HG03025 (cell line): ENCODE data around the gene TRIM37.
A peak's percentile ranks its signal among the peaks of the same experiment; 100 is the strongest.

Experiments used
- ATAC-seq: cut with Tn5 transposase; IDR thresholded peaks from one replicate; pipeline ENCODE4 v1.9.1; 2021; ENCODE audit warnings: mild to moderate bottlenecking, moderate library complexity; ENCODE audit not compliant: unreplicated experiment, low FRiP score

The TRIM37 gene

DNA sequence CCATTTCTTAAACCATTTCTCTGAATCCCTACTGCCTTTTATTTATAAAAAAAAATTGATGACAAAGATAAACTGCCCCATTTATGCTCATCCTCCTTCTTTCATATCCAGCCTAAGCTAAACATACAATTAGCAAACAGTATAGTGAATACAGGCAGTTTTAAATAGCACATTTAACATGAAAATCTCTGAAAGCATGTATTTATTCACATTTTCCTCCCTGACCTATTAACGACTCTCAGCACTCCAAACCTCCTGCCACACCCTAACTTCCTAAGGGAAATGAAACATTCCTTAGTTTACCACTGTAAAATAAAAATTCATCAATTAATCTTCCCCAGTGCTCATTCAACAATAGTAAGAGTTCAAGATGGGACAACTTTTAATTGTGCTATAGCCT, 56.9 kb downstream of the TRIM37 start:
- ATAC-seq, result no peak

DNA sequence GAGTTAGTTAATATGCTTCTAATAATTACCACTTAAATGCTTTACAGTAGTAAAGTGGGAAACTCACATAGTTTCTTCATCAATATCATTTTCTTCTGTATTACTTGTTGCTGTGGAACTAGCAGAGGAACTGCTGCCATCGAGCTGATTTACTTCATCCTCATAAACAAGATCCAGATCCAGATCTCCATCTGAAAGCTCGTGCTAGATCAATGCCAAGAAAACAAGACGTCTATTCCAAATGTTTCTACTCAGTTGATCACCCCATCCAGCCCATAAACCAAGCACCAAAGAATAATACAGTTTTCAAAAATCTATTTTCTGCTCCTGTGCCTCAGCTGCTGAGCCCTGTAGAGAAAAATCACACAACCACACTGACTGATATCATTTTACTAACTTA, 59.1 kb downstream of the TRIM37 start:
- ATAC-seq, result no peak

DNA sequence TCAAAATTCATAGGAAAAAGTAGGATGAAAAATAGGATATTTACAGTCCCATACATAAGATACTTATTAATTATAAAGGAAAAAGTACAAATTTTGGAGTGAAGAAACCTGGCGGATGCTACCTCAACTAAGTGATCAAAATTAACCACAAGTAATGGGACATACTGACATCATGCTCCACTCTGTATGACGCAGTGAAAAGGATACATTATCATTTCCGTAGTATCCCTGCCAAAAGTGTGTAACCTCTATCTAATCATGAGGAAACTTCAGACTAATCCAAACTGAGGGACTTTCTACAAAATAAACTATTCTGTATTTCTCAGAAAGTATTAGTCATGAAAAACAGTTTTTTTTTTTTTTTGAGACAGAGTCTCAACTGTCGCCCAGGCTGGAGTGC, 60.5 kb downstream of the TRIM37 start:
- no peak for ATAC-seq

DNA sequence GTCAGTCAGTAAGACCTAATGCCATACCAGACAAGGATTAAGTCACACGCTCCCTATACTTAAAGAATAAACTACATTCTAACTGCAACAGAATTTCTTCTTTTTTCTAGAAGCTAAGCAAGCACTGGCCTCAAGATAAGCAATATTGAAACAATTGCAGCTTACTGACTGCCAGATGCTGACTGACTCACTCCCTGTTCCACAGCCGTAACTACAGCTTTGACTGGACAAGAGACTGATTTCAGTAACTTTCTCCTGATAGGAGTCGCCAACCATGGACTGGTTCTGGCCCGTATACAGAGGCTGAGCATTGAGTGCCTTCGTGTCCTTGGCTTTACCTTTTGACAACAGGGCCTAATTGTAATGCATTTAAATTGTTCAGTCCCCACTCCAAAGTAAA, 67.9 kb downstream of the TRIM37 start:
- ATAC-seq, result no peak

GRCh38 chr17:59037960-59038359, 68.7 kb downstream of the TRIM37 start:
- ATAC-seq, result no peak

- ATAC-seq, result no peak
These were observed 75.9 kb downstream of the TRIM37 start for GRCh38 chr17:59030811-59031210.

DNA sequence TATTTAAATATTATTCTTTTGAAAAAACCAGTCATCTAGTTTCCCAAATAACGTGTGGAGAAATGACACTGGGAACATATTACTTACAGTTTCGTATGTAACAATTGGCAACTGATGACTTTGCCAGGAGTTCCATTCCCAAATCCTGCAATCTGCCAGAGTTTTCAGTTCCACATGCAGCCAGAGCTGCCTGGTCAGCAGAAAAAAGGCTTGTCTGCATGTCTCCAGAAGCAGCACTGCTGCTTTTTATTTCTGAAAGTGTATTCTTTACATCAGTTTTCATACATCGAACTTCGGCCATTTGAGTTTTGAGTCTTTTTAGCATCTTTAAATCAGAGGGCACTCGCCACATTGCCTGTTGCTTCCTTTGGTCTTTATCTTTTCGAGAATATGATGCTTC, 78.4 kb downstream of the TRIM37 start:
- no peak for ATAC-seq

GRCh38 chr17:59027750-59028149, 78.9 kb downstream of the TRIM37 start:
- no peak for ATAC-seq

DNA sequence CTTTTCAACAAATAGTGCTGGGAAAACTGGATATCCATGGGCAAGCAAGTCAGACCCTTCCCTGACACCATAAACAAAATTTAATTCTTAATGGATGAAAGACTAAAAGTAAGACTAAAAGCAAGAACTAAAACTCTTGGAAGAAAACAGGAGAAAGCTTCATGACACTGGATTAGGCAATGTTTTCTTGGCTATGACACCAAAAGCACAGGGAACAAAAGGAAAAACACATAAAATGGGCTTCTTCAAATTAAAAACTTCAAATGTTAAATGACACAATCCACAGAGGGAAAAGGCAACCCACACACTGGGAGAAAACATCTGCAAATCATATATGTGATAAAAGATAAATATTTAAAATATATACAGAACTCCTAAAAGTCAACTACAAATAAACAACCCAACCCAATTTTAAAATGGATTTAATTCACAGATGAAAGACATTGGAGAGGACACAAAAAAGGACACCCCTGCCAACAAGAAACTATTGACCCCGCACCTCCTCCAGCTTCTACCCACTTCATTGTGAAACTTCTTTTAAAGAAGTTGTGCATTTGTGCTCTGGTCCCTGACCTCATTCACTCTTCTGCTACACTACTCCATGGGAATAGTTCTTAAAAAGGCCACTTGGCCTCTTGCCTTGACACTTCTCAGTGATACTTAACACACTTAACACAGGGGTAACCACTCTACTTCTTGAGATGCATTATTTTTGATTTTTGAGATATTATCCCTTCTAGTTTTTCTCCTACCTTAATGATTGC, 80.3 kb downstream of the TRIM37 start:
- no peak for ATAC-seq

- no peak for ATAC-seq
These were observed 81.8 kb downstream of the TRIM37 start for GRCh38 chr17:59024916-59025315.

DNA sequence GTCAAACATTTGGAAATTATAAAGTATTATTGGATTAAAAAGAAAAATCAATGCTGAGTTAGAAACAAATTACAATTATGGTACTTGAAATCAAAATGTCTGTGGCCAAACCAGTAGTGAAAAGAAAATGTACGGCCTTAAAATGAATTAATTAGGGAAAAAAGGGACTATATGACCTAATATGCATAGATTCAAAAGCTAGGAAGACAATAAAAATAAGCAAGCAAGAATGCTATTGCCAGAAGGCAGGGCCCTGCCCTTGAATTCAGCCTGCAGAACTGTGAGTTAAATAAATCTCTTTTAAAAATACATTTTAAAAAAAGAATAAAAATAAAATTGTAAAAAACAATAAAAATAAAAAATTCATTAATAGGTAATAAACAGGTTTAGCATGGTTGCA, 88.7 kb downstream of the TRIM37 start:
- ATAC-seq, result no peak

- ATAC-seq, result no peak
These were observed 94.7 kb downstream of the TRIM37 start for GRCh38 chr17:59011975-59012374.

DNA sequence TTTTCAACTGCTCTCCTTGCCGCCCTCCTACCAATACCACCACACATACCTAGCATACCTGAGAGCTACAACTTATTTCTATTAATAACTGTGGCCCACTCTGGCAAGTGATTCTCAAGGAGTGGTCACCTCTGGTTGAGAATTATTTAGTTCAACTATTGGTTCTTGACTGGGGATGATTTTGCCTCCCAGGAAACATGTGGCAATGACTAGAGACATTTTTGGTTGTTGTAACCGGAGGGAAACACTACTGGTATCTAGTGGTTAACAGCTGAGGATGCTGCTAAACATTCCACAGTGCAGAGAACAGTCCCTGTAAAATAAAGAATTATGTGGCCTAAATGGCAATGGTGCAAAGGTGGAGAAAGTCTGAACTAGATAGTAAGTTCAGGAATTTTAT, 96.7 kb downstream of the TRIM37 start:
- no peak for ATAC-seq

DNA sequence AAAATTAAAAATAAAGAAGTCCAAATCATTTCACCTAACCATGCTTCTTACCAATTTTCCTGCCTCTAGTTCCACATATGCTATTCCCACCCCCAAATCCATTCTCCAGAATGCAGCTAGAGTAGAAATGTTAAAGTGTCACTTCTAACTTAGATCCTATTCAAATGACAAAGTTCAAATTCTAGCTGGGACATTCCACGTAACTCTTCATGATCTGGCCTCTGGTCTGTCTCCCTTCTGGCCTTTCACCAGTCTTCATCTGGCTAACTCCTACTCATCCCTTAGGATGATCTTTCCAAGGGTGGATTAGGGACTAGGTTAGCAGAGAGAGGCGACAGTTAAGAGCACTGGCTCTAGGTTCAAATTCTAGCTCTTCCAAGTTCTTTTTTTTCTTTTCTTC, 97.9 kb downstream of the TRIM37 start:
- no peak for ATAC-seq

DNA sequence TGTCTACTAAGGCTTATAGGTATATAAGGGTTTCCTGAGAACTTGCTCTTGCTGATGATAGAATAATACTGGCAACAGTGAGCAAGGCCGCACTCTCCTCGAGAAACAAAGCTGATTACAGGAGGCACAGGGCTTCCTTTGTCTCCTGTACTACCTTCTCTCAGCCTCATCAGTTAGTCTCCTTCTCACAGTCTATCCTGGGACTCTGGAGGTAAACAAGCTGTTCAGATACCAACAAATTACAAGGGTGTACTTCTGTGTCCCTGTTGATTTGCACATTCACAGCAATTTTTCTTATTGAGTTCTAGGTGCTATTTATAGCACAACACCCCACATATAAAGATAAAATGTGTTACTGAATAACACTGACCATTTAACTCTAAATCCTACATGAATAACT, 98.7 kb downstream of the TRIM37 start:
- ATAC-seq, result no peak

DNA sequence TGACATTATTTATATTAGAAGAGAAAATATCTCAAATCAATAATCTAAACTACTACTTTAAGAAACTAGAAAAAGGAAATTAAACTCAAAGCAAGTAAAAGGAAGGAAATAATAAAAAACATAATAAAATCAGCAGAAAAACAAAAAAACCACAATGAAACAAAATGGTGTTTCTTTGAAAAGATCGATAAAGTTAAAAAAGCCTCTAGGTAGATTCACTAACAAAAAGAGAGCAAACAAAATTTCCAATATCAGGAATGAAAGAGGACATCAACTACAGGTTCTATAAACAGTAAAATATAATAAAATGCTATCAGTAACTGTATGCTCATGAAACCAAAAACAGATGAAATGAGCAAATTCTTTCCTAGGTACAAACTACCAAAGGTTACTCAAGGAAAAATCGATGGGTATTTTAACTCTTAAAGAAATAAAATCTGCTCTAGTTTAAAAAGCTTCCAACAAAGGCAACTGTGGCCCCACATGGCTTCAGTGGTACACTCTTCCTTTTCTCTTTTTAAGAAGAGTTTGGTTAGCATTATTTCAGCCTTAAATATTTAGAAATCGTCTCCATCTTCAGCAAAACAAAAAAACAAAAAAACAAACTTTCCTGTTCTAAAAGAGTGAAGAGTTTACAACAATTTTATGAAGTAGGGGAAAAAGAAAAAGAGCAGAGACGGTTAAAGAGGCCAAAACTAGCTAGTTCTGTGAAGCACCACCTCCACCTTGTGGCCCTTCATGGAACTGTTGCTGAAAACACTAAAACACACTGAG, 102.2 kb downstream of the TRIM37 start:
- ATAC-seq, result no peak

- no peak for ATAC-seq
These were observed 102.8 kb downstream of the TRIM37 start for GRCh38 chr17:59003860-59004259.

DNA sequence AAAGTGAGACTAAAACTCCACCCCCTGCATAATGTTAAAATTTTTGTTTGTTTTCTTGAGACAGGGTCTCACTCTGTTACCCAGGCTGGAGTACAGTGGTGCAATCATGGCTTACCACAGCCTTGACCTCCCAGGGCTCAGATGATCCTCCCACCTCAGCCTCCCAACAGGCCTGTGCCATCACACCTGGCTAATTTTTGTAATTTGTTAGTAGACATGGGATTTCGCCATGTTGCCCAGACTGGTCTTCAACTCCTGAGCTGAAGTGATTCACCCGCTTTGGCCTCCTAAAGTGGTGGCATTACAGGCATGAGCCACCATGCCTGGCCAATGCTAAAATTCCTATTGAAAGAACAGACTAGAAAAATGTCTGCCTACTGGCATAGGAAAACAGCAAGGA, 103.8 kb downstream of the TRIM37 start:
- no peak for ATAC-seq

DNA sequence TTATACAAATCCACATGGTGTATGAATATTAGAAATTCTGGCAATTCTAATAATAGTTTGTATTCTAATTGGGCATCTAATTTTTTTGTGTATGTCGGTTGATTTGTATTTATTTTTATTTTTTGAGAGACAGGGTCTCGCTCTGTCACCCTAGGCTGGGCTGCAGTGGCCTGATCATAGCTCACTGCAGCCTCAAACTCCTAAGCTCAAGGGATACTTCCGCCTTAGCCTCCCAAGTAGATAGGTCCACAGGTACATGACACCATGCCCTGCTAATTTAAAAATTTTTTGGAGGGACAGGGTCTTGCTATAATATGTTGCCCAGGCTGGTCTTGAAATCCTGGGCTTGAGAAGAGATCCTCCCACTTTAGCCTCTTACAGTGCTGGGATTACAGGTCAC, 104.6 kb downstream of the TRIM37 start:
- ATAC-seq, result no peak

GRCh38 chr17:59001158-59001814, 105.4 kb downstream of the TRIM37 start:
- peak; percentile 90 for ATAC-seq

DNA sequence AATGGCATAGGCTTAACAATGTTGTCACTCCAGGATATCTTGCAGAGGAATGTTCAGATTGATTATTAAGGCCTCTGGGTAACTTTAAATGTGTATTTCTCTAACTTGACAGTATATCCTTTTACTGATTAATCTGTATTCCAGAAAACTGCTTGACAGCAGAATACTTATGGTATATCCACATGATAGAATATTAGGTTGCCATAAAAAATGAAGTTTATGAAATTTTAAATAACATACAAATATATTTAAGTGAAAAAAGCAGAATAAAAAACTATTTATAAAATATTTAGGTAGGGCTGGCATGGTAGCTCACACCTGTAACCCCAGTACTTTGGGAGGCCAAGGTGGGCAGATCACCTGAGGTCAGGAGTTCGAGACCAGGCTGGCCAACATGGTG, 106.7 kb downstream of the TRIM37 start:
- no peak for ATAC-seq

GRCh38 chr17:58999500-58999899, 107.2 kb downstream of the TRIM37 start:
- ATAC-seq, result no peak
